Naive B cell (primary cell): ENCODE data around the gene PRKAB1. TPM values are rescaled to one million over a fixed set of nuclear protein-coding genes. Genes with fewer than 3 reads are reported as not detected.
"Not testable (repeated sequence)": the region's sequence is repeated elsewhere in the genome, so short reads cannot be mapped to it uniquely, and the experiment has no call there.

Experiments used
- ATAC-seq, 2 donors: fragments of 150-1000 bp; cut with Tn5 transposase; 2 replicates each; pipeline ENCODE4 v1.10.0; 2021; ENCODE audit warnings: low read depth in 2 of 2, mild to moderate bottlenecking in 2 of 2, moderate library complexity in 2 of 2
- DNase-seq: peaks from one replicate; pipeline ENCODE4 v3.0.0; 2022
- H3K27ac Mint-ChIP-seq, 6 donors: one replicate each; pipeline ENCODE4 v1.8.0; 2020 to 2022; ENCODE audit warnings: mild to moderate bottlenecking in 6 of 6, mixed read lengths in 6 of 6, moderate library complexity in 5 of 6, inconsistent platforms in 2 of 6
- H3K27me3 Mint-ChIP-seq, 3 donors: one replicate each; pipeline ENCODE4 v1.8.0; 2021 to 2022; ENCODE audit warnings: mixed read lengths in 3 of 3, mild to moderate bottlenecking in 1 of 3
- H3K36me3 Mint-ChIP-seq, 2 donors: one replicate each; pipeline ENCODE4 v1.8.0; 2020 to 2022; ENCODE audit warnings: mixed read lengths in 2 of 2, inconsistent platforms in 1 of 2, mild to moderate bottlenecking in 1 of 2
- H3K4me1 Mint-ChIP-seq, 3 donors: one replicate each; pipeline ENCODE4 v1.8.0; 2020 to 2022; ENCODE audit warnings: mixed read lengths in 3 of 3, inconsistent platforms in 1 of 3, mild to moderate bottlenecking in 1 of 3, moderate library complexity in 1 of 3
- H3K4me3 Mint-ChIP-seq, 8 donors: one replicate each; pipeline ENCODE4 v1.8.0; 2020 to 2022; ENCODE audit warnings: mild to moderate bottlenecking in 8 of 8, mixed read lengths in 8 of 8, moderate library complexity in 8 of 8, inconsistent platforms in 2 of 8
- H3K9me3 Mint-ChIP-seq, 7 donors: one replicate each; pipeline ENCODE4 v1.8.0; 2020 to 2022; ENCODE audit warnings: mixed read lengths in 7 of 7, mild to moderate bottlenecking in 5 of 7, inconsistent platforms in 2 of 7, moderate library complexity in 1 of 7
- polyA plus RNA-seq, 6 donors: library from polyadenylated mRNA; unstranded; fragments of 300-500 nt; fragmentation: Illumina TruSeq; gene quantifications; one replicate each; pipeline ENCODE4 v1.2.3, GENCODE V29; 2021; ENCODE audit warnings: low read depth in 6 of 6

PRKAB1 gene
- polyA plus RNA-seq, 6 donors from 2014 or later: 39.9 to 68.8 (median 55.4) TPM

- Mint-ChIP-seq H3K9me3 (no peaks in the 10 kb centered on the region), H3K36me3 (no peaks in the 10 kb centered on the region), H3K27me3 (no peaks in the 10 kb centered on the region), H3K27ac (no peak overlapping the region), H3K4me3 (no peak overlapping the region), H3K4me1 (peaks cover 0 to 3% (median 0%) of the 10 kb centered on the region in 3 donors)
- DNase-seq: no peak
- no peak for ATAC-seq
Observed at GRCh38 chr12:119692997-119693396, 25.1 kb downstream of the PRKAB1 start.

- H3K4me3 Mint-ChIP-seq: no peak overlapping the region
- H3K4me1 Mint-ChIP-seq: peaks cover 0 to 3% (median 0%) of the 10 kb centered on the region in 3 donors
- ATAC-seq (no peak), DNase-seq (no peak)
- no peak overlapping the region for H3K27ac Mint-ChIP-seq
- H3K9me3 Mint-ChIP-seq: no peaks in the 10 kb centered on the region
- H3K36me3 Mint-ChIP-seq: no peaks in the 10 kb centered on the region
- no peaks in the 10 kb centered on the region for H3K27me3 Mint-ChIP-seq
Observed at GRCh38 chr12:119693511-119693910, 25.6 kb downstream of the PRKAB1 start.

GRCh38 chr12:119694111-119694510, 26.2 kb downstream of the PRKAB1 start:
- no peaks in the 10 kb centered on the region for H3K9me3 Mint-ChIP-seq
- H3K27ac Mint-ChIP-seq: peak overlapping the region in 1 of 6 donors; percentile 45
- ATAC-seq (no peak), DNase-seq (no peak)
- H3K4me3 Mint-ChIP-seq: no peak overlapping the region
- no peaks in the 10 kb centered on the region for H3K27me3 Mint-ChIP-seq
- H3K4me1 Mint-ChIP-seq: peaks cover 0 to 3% (median 0%) of the 10 kb centered on the region in 3 donors
- H3K36me3 Mint-ChIP-seq: no peaks in the 10 kb centered on the region

GRCh38 chr12:119695034-119695433, 27.1 kb downstream of the PRKAB1 start:
- H3K4me3 Mint-ChIP-seq: no peak overlapping the region
- ATAC-seq (no peak), DNase-seq (no peak)
- no peak overlapping the region for H3K27ac Mint-ChIP-seq
- H3K4me1 Mint-ChIP-seq: peaks cover 0 to 3% (median 0%) of the 10 kb centered on the region in 3 donors
- no peaks in the 10 kb centered on the region for H3K9me3 Mint-ChIP-seq
- no peaks in the 10 kb centered on the region for H3K27me3 Mint-ChIP-seq
- H3K36me3 Mint-ChIP-seq: no peaks in the 10 kb centered on the region

- H3K4me1 Mint-ChIP-seq: peaks cover 0 to 3% (median 0%) of the 10 kb centered on the region in 3 donors
- H3K27ac Mint-ChIP-seq: peak overlapping the region in 1 of 6 donors; percentile 84
- no peak for DNase-seq
- H3K27me3 Mint-ChIP-seq: no peaks in the 10 kb centered on the region
- H3K4me3 Mint-ChIP-seq: no peak overlapping the region
- no peak for ATAC-seq
- no peaks in the 10 kb centered on the region for H3K36me3 Mint-ChIP-seq
- no peaks in the 10 kb centered on the region for H3K9me3 Mint-ChIP-seq
Observed at GRCh38 chr12:119696943-119697342, 29.0 kb downstream of the PRKAB1 start.

- no peak for ATAC-seq
- no peaks in the 10 kb centered on the region for H3K9me3 Mint-ChIP-seq
- no peak overlapping the region for H3K4me3 Mint-ChIP-seq
Observed at GRCh38 chr12:119699199-119699760, 31.3 kb downstream of the PRKAB1 start.

GRCh38 chr12:119700078-119700477, 32.1 kb downstream of the PRKAB1 start:
- H3K36me3 Mint-ChIP-seq: no peaks in the 10 kb centered on the region
- H3K4me3 Mint-ChIP-seq: peak overlapping the region in 1 of 8 donors; percentile 15
- no peak for ATAC-seq
- no peak for DNase-seq
- H3K27me3 Mint-ChIP-seq: no peaks in the 10 kb centered on the region
- H3K27ac Mint-ChIP-seq: no peak overlapping the region
- peaks cover 0 to 3% (median 0%) of the 10 kb centered on the region in 3 donors for H3K4me1 Mint-ChIP-seq
- peaks cover 0 to 1% (median 0%) of the 10 kb centered on the region in 7 donors for H3K9me3 Mint-ChIP-seq

More at GRCh38 chr12:119699199-119699760, 31.3 kb downstream of the PRKAB1 start:
- peaks cover 0 to 3% (median 0%) of the 10 kb centered on the region in 3 donors for H3K4me1 Mint-ChIP-seq
- H3K27ac Mint-ChIP-seq: no peak overlapping the region
- H3K36me3 Mint-ChIP-seq: no peaks in the 10 kb centered on the region
- H3K27me3 Mint-ChIP-seq: no peaks in the 10 kb centered on the region
- DNase-seq: no peak

- Mint-ChIP-seq H3K4me1 (no peaks in the 10 kb centered on the region), H3K4me3 (no peak overlapping the region), H3K27ac (no peak overlapping the region), H3K9me3 (peaks cover 0 to 2% (median 0%) of the 10 kb centered on the region in 7 donors), H3K27me3 (no peaks in the 10 kb centered on the region), H3K36me3 (no peaks in the 10 kb centered on the region)
- no peak for ATAC-seq
- DNase-seq: no peak
Observed at GRCh38 chr12:119704065-119704747, 36.3 kb downstream of the PRKAB1 start.

- Mint-ChIP-seq H3K27ac (peak overlapping the region in 2 of 6 donors; percentile 21 to 60), H3K4me1 (no peaks in the 10 kb centered on the region), H3K4me3 (no peak overlapping the region), H3K27me3 (no peaks in the 10 kb centered on the region), H3K9me3 (peaks cover 0 to 2% (median 0%) of the 10 kb centered on the region in 7 donors), H3K36me3 (no peaks in the 10 kb centered on the region)
- ATAC-seq (no peak), DNase-seq (no peak)
Observed at GRCh38 chr12:119705182-119705581, 37.2 kb downstream of the PRKAB1 start.

- not testable (repeated sequence) for H3K36me3 Mint-ChIP-seq, H3K4me1 Mint-ChIP-seq, ATAC-seq
Observed at GRCh38 chr12:119706427-119706826, 38.5 kb downstream of the PRKAB1 start.

GRCh38 chr12:119710374-119710964, 42.5 kb downstream of the PRKAB1 start:
- Mint-ChIP-seq H3K36me3 (peaks cover 0 to 8% of the 10 kb centered on the region in 2 donors), H3K9me3 (peaks cover 0 to 7% (median 0%) of the 10 kb centered on the region in 7 donors), H3K4me3 (no peak overlapping the region), H3K4me1 (no peaks in the 10 kb centered on the region), H3K27ac (no peak overlapping the region), H3K27me3 (no peaks in the 10 kb centered on the region)
- ATAC-seq (no peak), DNase-seq (no peak)

More at GRCh38 chr12:119706427-119706826, 38.5 kb downstream of the PRKAB1 start:
- H3K27me3 Mint-ChIP-seq, H3K27ac Mint-ChIP-seq, DNase-seq, H3K9me3 Mint-ChIP-seq, H3K4me3 Mint-ChIP-seq: not testable (repeated sequence)

GRCh38 chr12:119710965-119711551, 43.1 kb downstream of the PRKAB1 start:
- DNase-seq (no peak), ATAC-seq (no peak)
- no peak overlapping the region for H3K27ac Mint-ChIP-seq
- H3K9me3 Mint-ChIP-seq: peaks cover 0 to 7% (median 0%) of the 10 kb centered on the region in 7 donors
- peaks cover 0 to 8% of the 10 kb centered on the region in 2 donors for H3K36me3 Mint-ChIP-seq
- no peaks in the 10 kb centered on the region for H3K27me3 Mint-ChIP-seq
- H3K4me1 Mint-ChIP-seq: no peaks in the 10 kb centered on the region
- H3K4me3 Mint-ChIP-seq: no peak overlapping the region

GRCh38 chr12:119711693-119712092, 43.8 kb downstream of the PRKAB1 start:
- DNase-seq (no peak), ATAC-seq (no peak)
- H3K27ac Mint-ChIP-seq: no peak overlapping the region
- no peaks in the 10 kb centered on the region for H3K4me1 Mint-ChIP-seq
- peaks cover 0 to 8% of the 10 kb centered on the region in 2 donors for H3K36me3 Mint-ChIP-seq
- no peak overlapping the region for H3K4me3 Mint-ChIP-seq
- peaks cover 0 to 7% (median 0%) of the 10 kb centered on the region in 7 donors for H3K9me3 Mint-ChIP-seq
- H3K27me3 Mint-ChIP-seq: no peaks in the 10 kb centered on the region
